ENCODE results near the gene NAP1L1.

The NAP1L1 gene

DNA sequence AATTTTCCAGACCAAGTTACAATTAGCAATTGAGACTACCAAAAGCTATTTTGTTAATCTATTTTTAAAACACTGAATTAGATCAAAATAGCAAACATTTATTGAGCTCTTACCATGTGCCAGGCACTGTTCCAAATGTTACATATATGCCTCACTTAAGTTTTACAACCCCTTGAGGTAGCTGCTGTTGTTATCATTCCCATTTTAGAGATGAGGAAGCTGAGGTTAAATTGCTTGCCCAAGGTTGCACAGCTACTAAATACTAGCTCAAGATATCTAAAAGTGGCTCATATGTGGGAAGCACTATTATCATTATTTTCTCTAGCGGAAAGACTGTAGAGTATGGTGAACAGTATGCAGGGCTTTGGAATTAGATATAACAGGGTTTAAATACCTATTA lies 19.5 kb upstream of the NAP1L1 start:
- in situ Hi-C loops (cut with MboI; ENCODE audit: low sequenced_read_pairs) = no loop called here
- H3K4me1 ChIP-seq = no peaks in the 10 kb centered on the region
- H3K4me3 ChIP-seq = no peak overlapping the region

DNA sequence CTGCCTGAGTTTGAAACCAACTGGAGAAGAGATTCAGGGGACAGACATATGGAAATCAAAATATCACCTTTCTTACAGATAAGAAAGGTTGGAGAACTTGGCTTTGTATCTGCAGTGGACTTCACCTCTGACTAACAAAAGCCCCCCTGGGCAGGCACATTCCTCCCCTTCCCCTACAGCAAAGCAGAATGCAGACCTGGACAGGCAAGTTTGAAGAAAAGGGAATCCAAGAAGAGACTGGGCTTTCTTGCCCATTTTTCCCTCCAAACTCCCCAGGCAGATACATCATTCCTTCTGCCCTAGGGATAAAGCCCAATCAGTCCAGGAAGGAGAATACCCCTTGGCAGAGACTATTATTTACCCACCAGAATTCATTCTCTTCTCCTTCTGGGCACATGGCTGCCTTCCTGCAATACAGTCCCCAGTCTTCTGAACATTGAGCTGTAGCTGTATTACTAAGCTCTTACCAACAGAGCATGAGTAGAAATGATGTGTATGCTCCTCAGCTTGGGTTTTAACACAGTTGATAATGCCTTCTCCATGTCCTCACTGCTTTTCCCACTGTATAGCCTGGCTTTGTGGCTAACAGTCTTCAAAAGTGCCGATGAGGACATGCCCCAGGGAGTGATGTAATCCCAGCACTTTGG lies 17.4 kb upstream of the NAP1L1 start:
- no peak for DNase-seq (ENCODE audit: low spot score in 2 of 2)
- in situ Hi-C loops (cut with MboI; ENCODE audit: low sequenced_read_pairs) = no loop called here

More for the DNA sequence above, 19.5 kb upstream of the NAP1L1 start:
- peaks cover 2% of the 10 kb centered on the region; the same call in 1 of the 2 replicates for H3K27me3 ChIP-seq (ENCODE audit: low read depth)
- no peaks in the 10 kb centered on the region for H3K36me3 ChIP-seq (replicated peaks)
- no peak for DNase-seq (ENCODE audit: low spot score in 2 of 2)
- no peaks in the 10 kb centered on the region for H3K9me3 ChIP-seq

DNA sequence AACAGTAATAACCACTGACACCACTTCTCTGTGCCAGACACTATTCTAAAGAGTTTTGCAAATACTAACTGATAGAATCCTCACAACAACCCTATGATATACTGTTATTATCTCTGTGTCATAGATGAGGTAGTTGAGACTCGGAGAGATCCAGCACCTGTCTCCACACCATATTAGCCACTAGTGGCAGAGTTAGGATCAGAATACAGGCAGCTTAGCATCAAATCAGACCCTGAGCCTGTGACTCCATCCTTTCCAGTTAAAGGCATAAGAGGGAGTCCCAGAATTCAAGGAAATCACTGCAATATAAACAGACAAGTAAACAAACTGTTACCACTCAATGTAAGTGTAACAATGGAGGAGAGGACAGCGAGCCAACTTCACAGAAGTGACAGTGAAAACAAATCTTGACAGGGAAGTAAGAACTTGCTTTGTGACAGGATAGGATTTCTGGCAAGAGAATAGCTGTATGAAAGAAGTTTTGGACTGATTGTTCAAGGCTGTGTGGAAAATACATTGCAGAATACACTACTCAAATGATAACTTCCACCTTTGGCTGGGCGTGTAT lies 11.7 kb upstream of the NAP1L1 start:
- no peak for DNase-seq (ENCODE audit: low spot score in 2 of 2)
- in situ Hi-C loops (cut with MboI; ENCODE audit: low sequenced_read_pairs) = no loop called here
- Histone ChIP-seq H3K36me3 (replicated peaks) (no peaks in the 10 kb centered on the region), H3K4me3 (no peak overlapping the region), H3K9me3 (no peaks in the 10 kb centered on the region), H3K27me3 (ENCODE audit: low read depth) (no peaks in the 10 kb centered on the region; the same call in 1 of the 2 replicates), H3K4me1 (no peaks in the 10 kb centered on the region; the same call in 1 of the 2 replicates)

More for the DNA sequence above, 17.4 kb upstream of the NAP1L1 start:
- no peaks in the 10 kb centered on the region for H3K36me3 ChIP-seq (replicated peaks)
- no peaks in the 10 kb centered on the region for H3K27me3 ChIP-seq (ENCODE audit: low read depth)
- H3K4me3 ChIP-seq = no peak overlapping the region
- H3K9me3 ChIP-seq = no peaks in the 10 kb centered on the region
- no peaks in the 10 kb centered on the region; the same call in 1 of the 2 replicates for H3K4me1 ChIP-seq

DNA sequence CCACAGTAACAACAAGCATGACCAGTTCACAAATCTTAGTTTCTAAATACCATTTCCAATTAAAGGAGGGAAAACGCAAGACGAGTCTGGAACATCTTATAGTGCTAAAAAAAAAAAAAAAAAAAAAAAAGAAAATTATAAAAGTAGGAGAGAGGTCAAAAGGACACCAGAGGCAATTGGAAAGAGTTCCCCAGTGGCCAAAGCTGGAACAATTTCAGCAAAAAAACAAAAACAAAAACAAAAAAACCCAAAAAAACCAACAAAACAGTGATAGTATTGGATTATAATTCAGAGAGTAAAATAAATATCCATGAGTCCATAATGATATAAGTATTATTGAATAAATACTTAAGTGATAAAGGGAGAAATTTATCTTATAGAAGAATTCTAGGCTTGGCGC lies 10.3 kb upstream of the NAP1L1 start:
- no peaks in the 10 kb centered on the region; the same call in 1 of the 2 replicates for H3K4me1 ChIP-seq
- in situ Hi-C loops (cut with MboI; ENCODE audit: low sequenced_read_pairs) = no loop called here
- H3K9me3 ChIP-seq = no peaks in the 10 kb centered on the region
- no peaks in the 10 kb centered on the region; the same call in 1 of the 2 replicates for H3K27me3 ChIP-seq (ENCODE audit: low read depth)
- no peaks in the 10 kb centered on the region for H3K36me3 ChIP-seq (replicated peaks)
- H3K4me3 ChIP-seq = no peak overlapping the region
- DNase-seq (ENCODE audit: low spot score in 2 of 2) = no peak

DNA sequence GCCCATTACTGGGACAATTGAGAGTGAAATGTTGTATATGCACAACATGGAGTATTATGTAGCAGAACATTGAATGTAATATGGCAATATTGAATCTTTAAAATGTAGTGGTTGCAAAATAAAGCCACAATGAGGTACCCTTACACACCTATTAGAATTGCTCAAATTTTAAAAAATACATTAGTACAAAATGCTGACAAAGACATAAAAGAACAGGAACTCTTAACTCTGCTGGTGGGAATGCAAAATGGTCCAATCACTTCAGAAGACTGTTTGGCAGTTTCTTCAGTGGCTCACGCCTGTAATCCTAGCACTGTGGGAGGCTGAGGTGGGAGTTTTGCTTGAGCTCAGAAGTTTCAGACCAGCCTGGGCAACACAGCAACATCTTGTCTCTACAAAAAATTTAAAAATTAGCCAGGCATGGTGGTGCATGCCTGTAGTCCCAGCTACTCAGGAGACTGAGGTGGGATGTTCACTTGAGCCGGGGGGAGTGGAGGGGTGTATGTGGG lies 6.8 kb upstream of the NAP1L1 start:
- Histone ChIP-seq H3K36me3 (replicated peaks) (no peaks in the 10 kb centered on the region), H3K4me1 (no peaks in the 10 kb centered on the region), H3K9me3 (no peaks in the 10 kb centered on the region), H3K4me3 (no peak overlapping the region), H3K27me3 (ENCODE audit: low read depth) (no peaks in the 10 kb centered on the region; the same call in 1 of the 2 replicates)
- DNase-seq (ENCODE audit: low spot score in 2 of 2) = no peak
- in situ Hi-C loops (cut with MboI; ENCODE audit: low sequenced_read_pairs) = no loop called here

DNA sequence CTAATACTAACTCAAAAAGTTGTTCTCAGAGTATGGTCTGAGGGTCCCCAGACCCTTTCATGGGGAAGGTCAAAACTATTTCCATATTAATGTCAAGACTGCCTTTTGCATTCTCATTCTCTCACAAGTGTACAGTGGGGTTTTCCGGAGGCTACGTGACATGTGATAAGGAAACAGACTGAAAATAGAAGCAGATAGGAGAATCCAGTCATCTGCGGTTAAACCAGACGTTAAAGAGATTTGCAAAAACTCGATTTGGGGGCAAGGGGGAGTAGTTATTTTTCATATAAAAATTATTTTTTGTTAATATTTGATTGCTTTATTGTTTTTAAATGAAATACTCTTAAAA lies 1.0 kb upstream of the NAP1L1 start:
- Histone ChIP-seq H3K27me3 (ENCODE audit: low read depth) (no peaks in the 10 kb centered on the region), H3K4me1 (peaks cover 18% of the 10 kb centered on the region), H3K9me3 (no peaks in the 10 kb centered on the region), H3K36me3 (replicated peaks) (peaks cover under 1% of the 10 kb centered on the region), H3K4me3 (peak overlapping the region; percentile 93)
- no peak for DNase-seq (ENCODE audit: low spot score in 2 of 2)
- in situ Hi-C loops (cut with MboI; ENCODE audit: low sequenced_read_pairs) = no loop called here

DNA sequence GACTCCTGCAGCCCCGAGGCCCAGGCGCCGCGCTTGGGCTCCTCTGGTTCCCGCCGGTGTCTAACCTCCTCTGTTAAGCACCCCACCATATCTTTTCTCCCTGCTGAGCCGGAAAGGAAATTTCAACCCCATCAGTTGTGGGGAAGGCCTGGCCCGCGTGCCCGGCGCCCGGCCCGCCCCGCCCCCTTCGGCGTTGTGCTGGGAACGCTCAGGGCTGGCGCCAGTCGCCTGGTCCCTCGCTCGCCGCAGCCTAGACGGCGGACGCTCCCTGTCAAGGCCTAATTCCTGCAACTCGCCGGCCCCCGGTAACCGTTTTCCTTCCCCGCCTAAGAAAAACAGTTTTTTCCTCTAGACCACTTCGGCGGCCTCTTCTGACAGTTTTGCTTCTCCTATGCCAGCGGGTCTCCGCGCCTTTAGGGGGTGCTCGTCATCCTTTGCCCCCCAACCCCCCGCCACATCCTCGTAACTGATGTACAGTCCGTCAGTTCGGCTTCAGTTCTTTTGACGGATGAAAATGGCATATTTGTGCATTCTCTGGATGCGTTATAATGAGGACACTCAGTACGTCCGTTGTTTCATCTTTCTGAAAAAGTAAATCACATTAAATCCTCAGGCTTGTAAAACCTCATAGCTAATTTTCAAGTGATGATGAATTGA lies 506 bp upstream of the NAP1L1 start:
- Histone ChIP-seq H3K4me3 (peak overlapping the region; percentile 93), H3K9me3 (no peaks in the 10 kb centered on the region), H3K4me1 (peaks cover 18% of the 10 kb centered on the region), H3K27me3 (ENCODE audit: low read depth) (no peaks in the 10 kb centered on the region), H3K36me3 (replicated peaks) (peaks cover 5% of the 10 kb centered on the region)
- DNase-seq (ENCODE audit: low spot score in 2 of 2) = peak; percentile 63 to 85
- in situ Hi-C loops (cut with MboI; ENCODE audit: low sequenced_read_pairs) = no loop called here

DNA sequence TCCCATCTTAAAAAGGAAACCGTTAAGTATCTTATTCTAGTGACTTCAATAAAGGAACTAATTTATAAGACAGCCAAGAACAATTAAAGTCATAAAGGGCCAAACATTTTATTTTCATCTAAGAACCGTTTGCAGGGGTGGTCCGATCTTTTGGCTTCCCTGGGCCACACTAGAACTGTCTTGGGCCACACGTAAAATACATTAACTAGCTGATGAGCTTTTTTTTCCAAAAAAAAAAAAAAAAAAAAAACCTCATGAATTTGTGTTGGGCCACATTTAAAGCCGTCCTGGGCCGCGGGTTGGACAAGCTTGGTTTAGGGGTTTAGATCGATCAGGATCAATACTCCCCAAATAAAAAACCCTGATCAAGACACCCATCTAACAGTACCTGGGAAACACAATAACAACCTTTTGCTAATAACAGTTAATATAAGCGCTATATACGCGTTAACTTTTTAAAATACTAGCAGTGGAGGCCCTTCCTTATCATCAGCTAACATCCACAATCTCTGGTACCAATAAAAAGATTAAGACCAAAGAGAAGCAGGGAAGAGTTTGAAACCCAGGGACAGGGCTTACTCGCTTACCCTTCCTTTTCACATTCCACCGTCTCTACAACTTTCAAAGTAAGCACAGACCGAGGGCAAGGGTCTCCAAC lies 1.1 kb downstream of the NAP1L1 start:
- peak in 1 of 2 experiments; percentile 57 for DNase-seq (ENCODE audit: low spot score in 2 of 2)
- Histone ChIP-seq H3K9me3 (peaks cover 5% of the 10 kb centered on the region; the same call in 1 of the 2 replicates), H3K27me3 (ENCODE audit: low read depth) (no peaks in the 10 kb centered on the region), H3K4me1 (peaks cover 18% of the 10 kb centered on the region), H3K4me3 (peak overlapping the region; percentile 93), H3K36me3 (replicated peaks) (peaks cover 7% of the 10 kb centered on the region)
- in situ Hi-C loops (cut with MboI; ENCODE audit: low sequenced_read_pairs) = no loop called here

DNA sequence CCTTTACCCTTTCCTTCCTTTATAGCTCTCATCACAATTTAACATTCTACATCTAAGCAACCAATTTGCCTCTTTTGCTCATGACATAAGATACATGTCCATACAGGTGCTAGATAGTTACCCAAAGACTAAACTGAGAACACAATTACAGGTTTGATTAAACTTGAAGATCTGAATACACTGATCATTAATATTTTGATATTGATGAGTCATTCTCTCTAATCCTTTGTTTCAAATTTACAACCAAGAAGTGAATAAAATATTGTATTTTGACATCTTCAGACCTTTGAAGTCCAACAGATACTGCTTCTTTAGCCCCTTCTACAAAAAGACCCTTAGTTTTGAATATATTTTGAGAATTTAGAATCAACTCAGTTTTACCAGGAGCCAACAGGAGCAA lies 2.6 kb downstream of the NAP1L1 start:
- Histone ChIP-seq H3K4me1 (peaks cover 18% of the 10 kb centered on the region), H3K9me3 (peaks cover 5% of the 10 kb centered on the region; the same call in 1 of the 2 replicates), H3K27me3 (ENCODE audit: low read depth) (no peaks in the 10 kb centered on the region), H3K4me3 (no peak overlapping the region), H3K36me3 (replicated peaks) (peaks cover 10% of the 10 kb centered on the region)
- in situ Hi-C loops (cut with MboI; ENCODE audit: low sequenced_read_pairs) = no loop called here
- no peak for DNase-seq (ENCODE audit: low spot score in 2 of 2)

DNA sequence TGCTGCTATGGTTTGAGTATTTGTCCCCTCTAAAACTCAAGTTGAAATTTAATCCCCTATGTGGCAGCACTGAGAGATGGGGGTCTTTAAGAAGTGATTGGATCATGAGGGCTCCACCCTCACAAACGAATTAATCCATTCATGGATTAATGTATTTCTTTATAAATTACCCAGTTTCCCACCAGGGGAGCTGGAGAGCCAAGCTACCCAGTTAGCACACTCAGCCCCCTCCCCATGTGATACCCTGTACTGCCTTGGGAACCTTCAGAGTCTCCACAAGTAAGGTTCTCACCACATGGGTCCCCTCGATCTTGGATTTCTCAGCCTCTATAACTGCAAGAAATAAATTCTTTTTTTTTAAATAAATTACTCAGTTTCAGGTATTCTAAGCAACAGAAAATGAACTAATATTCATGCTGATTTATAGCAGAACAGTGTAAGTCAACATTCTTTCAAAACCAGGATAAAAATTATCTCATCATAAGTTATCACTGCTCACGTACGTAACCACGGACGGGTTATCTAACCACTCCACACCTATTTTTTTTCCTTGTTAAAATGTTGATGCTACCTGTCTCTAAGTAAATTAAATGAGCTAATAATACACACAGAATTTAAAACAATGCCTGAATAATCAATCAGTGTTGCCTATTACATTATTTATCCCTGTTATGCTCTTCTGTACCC lies 3.6 kb downstream of the NAP1L1 start:
- Histone ChIP-seq H3K9me3 (peaks cover 5% of the 10 kb centered on the region; the same call in 1 of the 2 replicates), H3K27me3 (ENCODE audit: low read depth) (no peaks in the 10 kb centered on the region), H3K36me3 (replicated peaks) (peaks cover 14% of the 10 kb centered on the region), H3K4me1 (peaks cover 18% of the 10 kb centered on the region), H3K4me3 (no peak overlapping the region)
- in situ Hi-C loops (cut with MboI; ENCODE audit: low sequenced_read_pairs) = no loop called here
- DNase-seq (ENCODE audit: low spot score in 2 of 2) = peak in 1 of 2 experiments; percentile 24

DNA sequence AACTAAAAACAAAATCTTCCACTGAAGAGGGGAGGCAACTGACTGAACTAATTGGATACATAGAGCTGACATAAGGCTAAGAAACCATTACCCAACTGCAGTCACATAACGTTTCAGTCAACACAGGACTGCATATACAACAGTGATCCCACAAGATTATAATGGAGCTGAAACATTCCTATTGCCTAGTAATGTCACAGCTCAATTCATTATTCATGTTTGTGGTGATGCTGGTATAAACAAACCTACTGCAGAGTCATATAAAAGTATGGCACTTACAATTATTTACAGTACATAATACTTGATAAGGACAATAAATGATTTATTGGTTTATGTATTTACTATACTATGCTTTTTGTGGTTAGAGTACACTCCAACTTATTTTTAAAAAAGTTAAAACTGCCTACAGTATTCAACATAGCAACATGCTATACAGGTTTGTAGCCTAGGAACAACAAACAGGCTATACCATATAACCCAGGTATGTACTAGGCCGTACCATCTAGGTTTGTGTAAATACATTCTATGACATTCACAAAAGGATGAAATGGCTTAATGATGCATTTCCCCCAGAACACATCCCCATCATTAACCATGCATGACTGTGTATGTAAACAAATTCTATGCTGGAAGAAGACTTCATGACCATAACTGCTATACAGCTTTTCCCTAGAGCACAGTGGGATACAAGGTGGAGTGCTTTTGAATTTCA lies 4.3 kb downstream of the NAP1L1 start:
- no peak for DNase-seq (ENCODE audit: low spot score in 2 of 2)
- peaks cover 5% of the 10 kb centered on the region; the same call in 1 of the 2 replicates for H3K9me3 ChIP-seq
- in situ Hi-C loops (cut with MboI; ENCODE audit: low sequenced_read_pairs) = no loop called here
- H3K27me3 ChIP-seq (ENCODE audit: low read depth) = no peaks in the 10 kb centered on the region
- H3K4me3 ChIP-seq = no peak overlapping the region
- H3K4me1 ChIP-seq = peaks cover 14% of the 10 kb centered on the region
- H3K36me3 ChIP-seq (replicated peaks) = peaks cover 14% of the 10 kb centered on the region

DNA sequence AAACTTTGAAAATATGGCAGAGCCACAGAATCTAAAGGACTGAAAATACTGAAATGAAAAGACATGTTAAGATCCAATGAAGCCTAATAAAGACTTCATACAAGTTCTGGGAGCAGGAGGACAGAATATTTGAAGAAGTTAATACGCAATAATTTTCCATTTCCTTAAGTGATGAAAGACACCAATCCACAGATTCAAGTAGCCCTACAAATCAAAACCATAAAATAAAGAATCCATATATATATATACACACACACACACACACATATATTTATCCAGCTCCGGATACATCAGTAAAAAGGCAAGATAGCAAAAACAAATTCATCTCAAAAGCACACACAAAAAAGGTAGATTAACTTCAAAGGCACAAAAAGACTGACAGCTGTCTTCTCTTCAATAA lies 5.7 kb downstream of the NAP1L1 start:
- Histone ChIP-seq H3K27me3 (ENCODE audit: low read depth) (no peaks in the 10 kb centered on the region), H3K4me1 (peaks cover 18% of the 10 kb centered on the region), H3K4me3 (no peak overlapping the region), H3K36me3 (replicated peaks) (peaks cover 16% of the 10 kb centered on the region), H3K9me3 (peaks cover 5% of the 10 kb centered on the region; the same call in 1 of the 2 replicates)
- in situ Hi-C loops (cut with MboI; ENCODE audit: low sequenced_read_pairs) = no loop called here
- no peak for DNase-seq (ENCODE audit: low spot score in 2 of 2)

DNA sequence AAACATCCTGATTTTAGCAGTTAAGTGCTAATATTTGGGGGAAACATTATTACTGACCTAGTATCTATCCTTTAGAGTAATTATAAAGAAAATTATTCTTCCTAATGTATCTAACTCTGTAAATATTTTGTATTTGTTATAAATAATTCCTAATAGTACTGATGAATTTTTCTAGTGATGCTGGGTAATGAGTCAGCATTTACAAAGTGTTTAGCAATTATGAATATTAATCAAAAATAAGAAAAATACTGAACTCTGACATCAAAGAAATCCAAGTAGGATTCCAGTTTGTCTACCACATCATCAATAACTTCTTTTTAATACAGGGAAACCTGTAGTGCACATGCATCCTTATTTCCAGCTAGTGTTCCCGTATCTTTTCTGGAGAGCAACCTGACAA lies 9.0 kb downstream of the NAP1L1 start:
- Histone ChIP-seq H3K4me3 (no peak overlapping the region), H3K36me3 (replicated peaks) (peaks cover 42% of the 10 kb centered on the region), H3K9me3 (peaks cover 5% of the 10 kb centered on the region; the same call in 1 of the 2 replicates), H3K27me3 (ENCODE audit: low read depth) (no peaks in the 10 kb centered on the region), H3K4me1 (peaks cover 4% of the 10 kb centered on the region; the same call in 1 of the 2 replicates)
- in situ Hi-C loops (cut with MboI; ENCODE audit: low sequenced_read_pairs) = no loop called here
- no peak for DNase-seq (ENCODE audit: low spot score in 2 of 2)
